Measurements from ENCODE around the gene TRIP10.

DNA sequence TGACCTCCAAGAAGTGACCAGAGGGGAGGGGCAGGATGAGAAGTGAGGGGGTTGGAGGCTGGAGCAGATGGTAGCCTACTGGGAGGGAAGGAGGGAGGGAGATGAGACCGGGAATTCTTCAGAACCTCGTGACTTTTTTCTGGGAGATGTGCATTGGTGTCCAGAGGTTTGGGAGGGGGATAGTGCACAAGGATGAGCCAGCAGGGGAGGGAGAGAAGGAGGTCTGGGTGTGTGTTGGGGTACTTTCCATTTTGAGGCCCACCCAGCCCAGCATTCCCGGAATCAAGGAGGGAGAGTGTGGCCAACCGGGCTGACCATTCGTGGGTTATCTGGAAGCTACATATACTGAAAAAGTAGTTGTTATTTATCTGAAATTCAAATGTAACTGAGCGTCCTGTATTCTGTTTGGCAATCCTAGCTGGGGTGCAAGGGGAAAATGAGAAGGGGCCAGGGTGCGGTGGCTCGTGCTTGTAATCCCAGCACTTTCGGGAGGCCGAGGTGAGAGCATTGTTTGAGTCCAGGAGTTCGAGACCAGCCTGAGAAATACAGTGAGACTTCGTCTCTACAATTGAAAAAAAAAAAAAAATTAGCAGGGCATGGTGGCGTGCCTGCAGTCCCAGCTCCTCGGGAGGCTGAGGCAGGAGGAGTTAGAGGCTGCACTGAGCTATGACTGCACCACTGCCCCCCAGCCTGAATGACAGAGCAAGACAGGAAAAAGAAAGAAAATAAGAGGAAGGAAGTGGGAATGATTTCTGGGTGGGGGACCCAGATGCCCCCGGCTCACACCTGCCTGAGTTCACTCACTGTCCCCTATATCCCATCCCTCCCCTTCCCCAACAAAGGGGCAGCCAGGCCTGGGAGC, 14.6 kb upstream of the TRIP10 start:
- TF ChIP-seq, protein P1, sequence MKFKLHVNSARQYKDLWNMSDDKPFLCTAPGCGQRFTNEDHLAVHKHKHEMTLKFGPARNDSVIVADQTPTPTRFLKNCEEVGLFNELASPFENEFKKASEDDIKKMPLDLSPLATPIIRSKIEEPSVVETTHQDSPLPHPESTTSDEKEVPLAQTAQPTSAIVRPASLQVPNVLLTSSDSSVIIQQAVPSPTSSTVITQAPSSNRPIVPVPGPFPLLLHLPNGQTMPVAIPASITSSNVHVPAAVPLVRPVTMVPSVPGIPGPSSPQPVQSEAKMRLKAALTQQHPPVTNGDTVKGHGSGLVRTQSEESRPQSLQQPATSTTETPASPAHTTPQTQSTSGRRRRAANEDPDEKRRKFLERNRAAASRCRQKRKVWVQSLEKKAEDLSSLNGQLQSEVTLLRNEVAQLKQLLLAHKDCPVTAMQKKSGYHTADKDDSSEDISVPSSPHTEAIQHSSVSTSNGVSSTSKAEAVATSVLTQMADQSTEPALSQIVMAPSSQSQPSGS (IDR thresholded peaks at IDR 0.05; ENCODE audit: low read length): no peak
- TF ChIP-seq, protein P2, sequence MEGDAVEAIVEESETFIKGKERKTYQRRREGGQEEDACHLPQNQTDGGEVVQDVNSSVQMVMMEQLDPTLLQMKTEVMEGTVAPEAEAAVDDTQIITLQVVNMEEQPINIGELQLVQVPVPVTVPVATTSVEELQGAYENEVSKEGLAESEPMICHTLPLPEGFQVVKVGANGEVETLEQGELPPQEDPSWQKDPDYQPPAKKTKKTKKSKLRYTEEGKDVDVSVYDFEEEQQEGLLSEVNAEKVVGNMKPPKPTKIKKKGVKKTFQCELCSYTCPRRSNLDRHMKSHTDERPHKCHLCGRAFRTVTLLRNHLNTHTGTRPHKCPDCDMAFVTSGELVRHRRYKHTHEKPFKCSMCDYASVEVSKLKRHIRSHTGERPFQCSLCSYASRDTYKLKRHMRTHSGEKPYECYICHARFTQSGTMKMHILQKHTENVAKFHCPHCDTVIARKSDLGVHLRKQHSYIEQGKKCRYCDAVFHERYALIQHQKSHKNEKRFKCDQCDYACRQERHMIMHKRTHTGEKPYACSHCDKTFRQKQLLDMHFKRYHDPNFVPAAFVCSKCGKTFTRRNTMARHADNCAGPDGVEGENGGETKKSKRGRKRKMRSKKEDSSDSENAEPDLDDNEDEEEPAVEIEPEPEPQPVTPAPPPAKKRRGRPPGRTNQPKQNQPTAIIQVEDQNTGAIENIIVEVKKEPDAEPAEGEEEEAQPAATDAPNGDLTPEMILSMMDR (IDR thresholded peaks at IDR 0.05; ENCODE audit: control extremely low read depth in 1 of 3, insufficient read depth in 1 of 3, low read depth in 1 of 3, low read length in 3 of 3): no peak
- TF ChIP-seq POLR2A (IDR thresholded peaks at IDR 0.05; ENCODE audit: control extremely low read depth in 1 of 2, low read depth in 2 of 2, low read length in 2 of 2) (no peak), HDAC2 (IDR thresholded peaks at IDR 0.05; ENCODE audit: borderline replicate concordance in 1 of 2, low read depth in 2 of 2, low read length in 2 of 2) (no peak), EP300 (IDR thresholded peaks at IDR 0.05; ENCODE audit: borderline replicate concordance in 1 of 2, low read depth in 2 of 2, low read length in 2 of 2) (no peak), RNF2 (IDR thresholded peaks at IDR 0.05; ENCODE audit: borderline replicate concordance, low read depth, low read length, missing control alignments, poor library complexity, severe bottlenecking) (no peak), SIN3A (conservative IDR thresholded peaks at IDR 0.05 in 1 of 2, IDR thresholded peaks at IDR 0.05 in 1 of 2; ENCODE audit: low read depth in 1 of 2, low read length in 2 of 2) (no peak), BCL11A (IDR thresholded peaks at IDR 0.05; ENCODE audit: low read depth in 2 of 2, low read length in 2 of 2) (no peak), RAD21 (IDR thresholded peaks at IDR 0.05 in 1 of 2, conservative IDR thresholded peaks at IDR 0.05 in 1 of 2; ENCODE audit: low read depth in 2 of 2, low read length in 2 of 2) (no peak)
- TF ChIP-seq, protein P3, sequence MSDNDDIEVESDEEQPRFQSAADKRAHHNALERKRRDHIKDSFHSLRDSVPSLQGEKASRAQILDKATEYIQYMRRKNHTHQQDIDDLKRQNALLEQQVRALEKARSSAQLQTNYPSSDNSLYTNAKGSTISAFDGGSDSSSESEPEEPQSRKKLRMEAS (IDR thresholded peaks at IDR 0.05): no peak
